HG03432 (cell line): Measurements from ENCODE around the gene RMRP.

Experiments
- ATAC-seq: cut with Tn5 transposase; IDR thresholded peaks from one replicate; pipeline ENCODE4 v1.9.1; 2021; ENCODE audit warnings: mild to moderate bottlenecking, moderate library complexity; ENCODE audit not compliant: unreplicated experiment

The RMRP gene

DNA sequence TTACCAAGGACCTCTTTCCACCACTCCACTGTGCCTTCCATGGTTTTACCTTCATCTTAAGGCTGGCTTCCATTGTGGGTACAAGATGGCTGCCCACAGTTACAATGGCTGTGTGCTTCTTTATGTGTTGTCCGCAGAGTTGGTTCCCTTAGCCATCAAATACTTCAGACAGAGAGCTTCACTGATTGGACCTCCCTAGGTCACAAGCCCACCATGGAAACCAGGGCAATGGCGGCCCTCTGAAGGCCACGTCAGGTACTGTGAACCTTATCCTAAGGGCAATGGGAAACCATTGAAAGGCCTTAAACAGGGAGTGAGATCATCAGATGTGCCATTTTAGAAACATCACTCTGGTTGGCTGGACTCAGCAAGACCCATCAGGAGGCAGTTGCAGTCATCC lies 10.1 kb upstream of the RMRP start:
- no peak for ATAC-seq

DNA sequence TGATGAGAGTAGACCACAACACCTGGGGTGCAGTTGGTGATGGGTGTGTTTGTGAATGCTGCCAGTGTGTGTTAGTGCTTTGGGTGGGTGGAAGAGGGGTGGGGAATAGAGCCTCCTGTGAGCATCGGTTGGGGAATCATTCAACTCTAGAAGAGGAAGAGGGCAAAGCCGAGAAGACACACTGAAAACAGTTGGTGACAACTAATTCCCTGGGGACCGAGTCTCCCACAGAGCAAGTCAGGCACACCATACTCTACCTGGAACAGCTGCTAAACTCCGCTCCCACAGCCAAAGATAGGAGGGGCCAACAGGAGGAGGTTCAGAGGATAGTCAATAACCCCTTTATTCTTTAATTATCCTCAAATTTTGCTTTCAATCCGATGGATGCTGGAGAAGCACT lies 8.7 kb upstream of the RMRP start:
- no peak for ATAC-seq

DNA sequence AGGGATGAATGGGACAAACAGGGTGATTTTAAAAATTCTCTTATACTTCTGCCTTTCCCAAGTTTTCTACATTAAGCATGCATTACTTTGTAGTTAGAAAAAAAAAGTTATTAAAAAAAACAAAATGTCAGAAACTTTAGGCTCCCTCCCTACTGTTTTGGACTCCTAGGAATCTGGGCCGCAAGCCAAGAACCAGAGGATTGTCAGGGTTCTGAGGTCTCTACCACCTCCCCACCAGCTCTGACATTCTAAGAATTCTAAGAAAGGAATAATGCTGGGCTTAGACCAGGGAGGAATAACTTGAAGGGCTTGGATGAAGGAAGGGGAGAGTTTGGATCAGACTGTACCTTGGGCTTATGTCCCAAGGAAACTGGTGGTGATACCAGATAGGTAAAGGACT lies 8.2 kb upstream of the RMRP start:
- no peak for ATAC-seq

DNA sequence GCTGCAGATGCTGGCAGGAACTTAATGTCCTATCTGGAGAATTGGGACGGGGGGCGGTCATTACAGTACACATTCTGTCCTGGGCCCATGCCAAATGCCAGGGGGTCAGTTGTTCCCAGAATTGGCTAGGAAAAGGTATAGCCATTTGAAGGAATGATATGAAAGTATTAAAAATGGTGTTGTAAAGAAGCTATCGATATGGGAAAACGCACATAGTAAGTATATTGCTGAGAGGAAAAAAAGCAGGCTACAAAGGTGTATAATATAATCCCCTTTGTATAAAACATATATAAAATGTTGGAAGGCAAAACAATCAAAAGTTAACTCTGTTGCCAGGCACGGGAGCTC lies 7.6 kb upstream of the RMRP start:
- no peak for ATAC-seq

DNA sequence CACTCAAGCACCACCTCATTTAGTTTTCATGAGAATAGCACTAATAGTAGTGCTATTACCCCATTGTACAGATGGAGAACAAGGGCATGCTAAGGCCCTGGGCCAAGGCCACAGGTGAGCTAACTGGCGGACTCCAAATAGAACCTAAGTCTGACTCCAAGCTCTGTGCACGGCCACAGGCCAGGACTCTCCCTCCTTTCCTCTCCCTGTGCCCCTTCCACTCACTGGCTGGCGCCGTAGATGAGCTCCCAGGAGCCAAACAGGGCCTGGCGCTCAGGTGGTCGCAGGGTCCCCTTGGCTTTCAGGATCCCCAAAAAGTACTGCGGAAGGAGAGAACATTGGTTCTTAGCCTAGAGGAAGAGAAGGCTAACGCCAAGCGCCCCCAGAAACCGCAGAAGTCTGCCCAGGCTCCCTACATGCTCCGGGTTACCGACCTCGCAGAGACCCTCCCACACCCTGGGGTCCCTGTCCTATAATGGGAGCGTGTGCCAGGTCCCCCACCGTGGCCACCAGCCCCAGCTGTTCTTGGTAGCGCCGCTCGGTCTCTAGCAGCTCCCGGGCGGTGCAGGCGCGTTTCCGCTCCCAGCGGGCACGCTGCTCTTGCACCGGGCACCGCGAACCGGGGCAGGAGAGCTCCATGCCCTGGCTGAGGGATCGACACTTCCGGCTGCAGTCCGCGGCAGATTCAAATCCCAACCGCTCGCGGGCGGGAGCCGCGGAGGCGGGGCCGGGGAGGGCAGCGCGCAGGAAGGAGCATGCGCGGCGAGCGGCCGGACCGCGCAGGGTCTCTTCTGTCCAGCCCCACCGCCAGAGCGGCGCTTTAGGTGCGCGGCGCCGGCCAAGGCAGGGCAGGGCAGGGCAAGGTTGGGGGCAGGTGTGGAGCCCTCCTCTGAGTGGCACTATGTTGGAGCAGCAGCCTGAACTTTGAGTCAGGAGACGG lies 7.0 kb upstream of the RMRP start, which contains the start of gene ARHGEF39:
ARHGEF39 (minus strand) TSS at position 665 of the 940 bp plus-strand sequence; CDS start at position 639, 26 bp downstream.
- ATAC-seq: peak; percentile 86

DNA sequence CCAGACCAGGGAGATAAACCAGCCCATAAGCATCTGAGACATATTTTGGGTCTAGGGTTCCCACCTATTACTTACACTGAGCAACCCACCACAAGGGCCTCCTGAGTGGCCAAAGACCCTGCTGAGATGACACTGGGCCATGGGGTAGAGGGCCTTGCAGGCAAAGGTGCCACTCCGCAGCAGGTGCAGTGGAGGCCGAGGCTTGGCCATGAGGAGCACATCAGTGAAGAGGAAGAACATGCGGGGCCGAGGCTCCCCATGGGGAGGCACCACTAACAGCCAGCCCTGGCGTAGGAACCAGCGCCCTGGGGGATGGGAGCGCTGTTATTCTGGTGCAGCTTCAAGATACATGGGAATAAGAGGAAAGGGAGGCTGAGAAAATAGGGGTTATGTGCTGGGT lies 4.6 kb upstream of the RMRP start:
- ATAC-seq: no peak

DNA sequence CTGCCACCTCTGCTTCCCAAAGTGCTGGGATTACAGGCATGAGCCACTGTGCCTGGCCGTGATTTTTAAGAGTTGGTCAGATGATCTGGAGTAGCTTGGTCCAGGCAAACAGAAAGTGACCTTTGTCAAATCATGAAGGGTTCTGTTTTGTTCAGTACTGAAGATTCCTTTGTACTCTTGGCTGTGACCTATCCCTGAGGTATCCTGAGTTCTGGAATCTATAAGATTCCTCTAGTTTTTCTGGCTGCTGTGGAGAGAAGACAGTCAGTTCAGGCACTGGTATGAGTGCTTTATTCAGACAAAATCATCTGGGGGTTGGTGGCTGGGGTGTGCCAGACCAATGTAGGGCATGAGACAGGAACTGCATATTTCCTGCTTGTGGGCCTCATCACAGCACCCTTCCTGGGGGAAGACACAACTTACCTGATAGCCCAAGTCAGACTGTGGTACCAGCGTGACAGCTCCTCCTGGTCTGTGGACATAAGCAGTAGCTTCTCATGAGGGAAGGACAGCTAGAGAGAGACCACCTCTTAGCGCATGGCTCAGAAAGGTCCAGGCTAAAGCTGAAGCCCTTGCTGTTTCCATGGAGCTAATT lies 4.0 kb upstream of the RMRP start:
- no peak for ATAC-seq

DNA sequence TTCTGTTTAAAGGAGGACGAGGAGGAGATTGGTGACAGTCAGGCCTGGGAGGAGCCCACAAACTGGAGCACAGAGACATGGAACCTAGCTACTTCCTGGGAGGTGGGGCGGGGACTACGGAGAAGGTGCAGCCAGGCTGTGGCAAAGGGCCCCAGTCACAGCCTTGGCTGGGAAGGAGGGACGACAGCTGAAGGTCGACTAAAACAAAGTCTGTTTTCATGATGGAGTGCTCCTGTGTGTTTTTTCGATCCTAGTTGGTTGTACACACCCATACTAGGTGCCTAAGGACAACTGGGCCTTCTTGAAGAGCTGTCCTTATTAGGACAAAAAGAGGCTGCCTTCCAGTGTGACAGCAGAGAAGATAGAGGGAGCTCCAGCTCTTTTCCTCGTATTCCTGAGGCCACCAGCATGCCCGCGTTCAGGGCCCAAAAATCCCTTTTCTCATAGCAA lies 3.2 kb upstream of the RMRP start:
- no peak for ATAC-seq

DNA sequence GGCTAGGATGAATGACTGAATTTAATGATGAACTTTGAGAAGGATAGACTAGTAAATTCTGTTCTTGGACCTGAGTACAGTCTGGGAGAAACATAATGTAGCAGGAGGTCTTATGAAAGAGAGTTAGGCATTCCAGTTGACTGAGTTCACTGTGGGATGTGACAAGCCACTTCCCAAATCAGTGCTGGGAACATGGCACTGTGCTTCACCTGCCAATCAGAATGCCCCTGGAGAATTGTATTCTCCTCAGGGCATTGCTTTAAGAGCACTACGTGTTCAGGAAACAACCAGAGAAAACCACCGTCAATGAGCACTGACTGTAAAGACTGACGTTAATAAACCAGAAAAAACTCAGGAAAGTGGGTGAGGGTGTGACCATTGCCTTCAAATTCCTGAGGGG lies 1.5 kb upstream of the RMRP start:
- ATAC-seq: no peak

DNA sequence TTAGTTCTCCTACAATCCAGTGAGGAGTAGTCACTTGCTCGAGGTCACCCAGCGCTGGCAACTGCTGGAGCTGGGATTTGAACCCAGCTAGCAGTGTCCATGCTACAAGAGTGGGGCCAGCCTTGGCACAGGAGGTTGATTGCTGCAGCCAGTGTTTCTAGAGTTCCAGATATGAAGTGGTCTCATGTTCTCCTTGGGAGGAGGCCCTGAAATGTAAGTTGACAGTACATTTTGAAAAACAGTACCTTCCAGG lies 1.1 kb upstream of the RMRP start:
- no peak for ATAC-seq

DNA sequence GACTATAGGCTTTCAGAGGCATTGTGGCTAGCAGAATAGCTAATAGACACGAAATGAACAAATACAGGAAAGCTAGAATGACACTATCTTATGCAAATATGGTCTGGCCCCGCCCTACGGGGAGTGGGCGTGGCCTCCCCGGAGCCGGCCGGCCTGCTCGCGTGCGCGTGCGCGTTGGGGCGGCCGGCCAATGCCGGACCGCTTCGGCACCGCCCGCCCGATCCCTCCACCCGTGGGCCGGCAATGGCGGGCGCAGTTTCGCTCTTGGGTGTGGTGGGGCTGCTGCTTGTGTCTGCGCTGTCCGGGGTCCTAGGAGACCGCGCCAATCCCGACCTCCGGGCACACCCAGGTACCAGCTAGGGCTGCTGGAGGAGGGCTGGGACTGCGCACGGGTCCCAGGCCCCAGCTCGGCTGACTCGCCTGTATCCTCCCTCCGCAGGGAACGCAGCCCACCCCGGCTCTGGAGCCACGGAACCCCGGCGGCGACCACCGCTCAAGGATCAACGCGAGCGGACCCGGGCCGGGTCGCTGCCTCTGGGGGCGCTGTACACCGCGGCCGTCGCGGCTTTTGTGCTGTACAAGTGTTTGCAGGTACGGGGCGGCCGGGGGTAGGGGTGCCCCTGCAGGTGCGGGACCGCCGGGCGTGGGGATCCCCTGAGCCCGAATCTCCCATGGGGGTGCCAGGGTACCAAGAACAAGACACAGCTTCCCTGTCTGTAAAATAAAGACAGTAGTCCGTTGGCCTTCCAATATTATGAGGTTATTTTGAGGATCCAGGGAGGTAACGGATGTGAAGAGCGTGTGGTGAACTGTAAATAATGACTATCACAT lies 533 bp upstream of the RMRP start, which contains the start of gene CCDC107:
CCDC107 (plus strand) TSS at position 156 of the 831 bp plus-strand sequence; CDS start at position 244, 88 bp downstream.
- ATAC-seq: peak; percentile 66

DNA sequence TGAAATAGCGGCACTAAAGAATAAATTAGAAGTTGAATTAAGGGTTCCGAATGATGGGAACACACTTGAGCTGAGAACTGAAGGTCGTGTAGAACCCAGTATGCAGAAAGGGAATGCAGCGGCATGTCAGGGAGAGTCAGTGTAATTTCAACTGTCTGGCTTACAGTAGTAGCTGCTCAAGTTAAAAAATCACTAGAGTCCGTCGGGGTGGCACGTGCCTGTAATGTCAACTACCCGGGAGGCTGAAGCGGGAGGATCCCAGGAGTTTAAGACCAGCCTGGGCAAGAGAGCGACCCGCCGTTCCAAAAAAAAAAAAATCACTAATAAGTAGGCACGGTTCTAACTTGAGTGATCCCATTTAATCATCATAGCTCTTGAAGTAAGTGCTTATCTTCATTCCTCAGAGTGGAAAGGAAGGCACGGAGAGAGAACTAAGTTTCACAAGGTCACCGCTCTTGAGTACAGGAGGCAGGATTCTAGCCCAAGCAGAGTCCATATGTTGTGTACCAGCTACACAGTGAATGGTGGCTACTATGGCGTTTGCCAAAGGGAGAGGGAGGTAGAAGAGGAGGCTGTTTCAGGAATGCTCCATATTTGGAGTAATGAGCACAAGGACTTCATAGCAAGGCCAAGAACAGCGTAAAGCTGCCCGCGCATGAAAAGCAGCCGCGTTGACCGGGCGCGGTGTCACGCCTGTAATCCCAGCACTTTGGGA lies 831 bp downstream of the RMRP start:
- ATAC-seq: no peak

DNA sequence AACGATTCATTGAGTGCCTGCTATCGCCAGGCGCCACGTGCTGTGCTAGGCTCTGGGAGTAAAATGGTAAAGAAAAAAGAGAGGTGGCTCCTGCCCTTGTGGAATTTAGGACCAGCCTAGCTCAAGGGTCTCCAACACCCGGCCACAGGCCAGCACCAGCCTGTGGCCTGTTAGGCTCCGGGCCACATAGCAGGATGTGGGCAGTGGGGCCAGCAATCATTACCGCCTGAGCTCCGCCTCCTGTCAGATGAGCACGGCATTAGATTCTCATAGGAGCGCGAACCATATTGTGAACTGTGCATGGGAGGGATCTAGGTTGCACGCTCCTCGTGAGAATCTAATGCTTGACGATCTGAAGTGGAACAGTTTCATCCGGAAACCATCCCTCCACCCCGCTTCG lies 1.5 kb downstream of the RMRP start:
- no peak for ATAC-seq

DNA sequence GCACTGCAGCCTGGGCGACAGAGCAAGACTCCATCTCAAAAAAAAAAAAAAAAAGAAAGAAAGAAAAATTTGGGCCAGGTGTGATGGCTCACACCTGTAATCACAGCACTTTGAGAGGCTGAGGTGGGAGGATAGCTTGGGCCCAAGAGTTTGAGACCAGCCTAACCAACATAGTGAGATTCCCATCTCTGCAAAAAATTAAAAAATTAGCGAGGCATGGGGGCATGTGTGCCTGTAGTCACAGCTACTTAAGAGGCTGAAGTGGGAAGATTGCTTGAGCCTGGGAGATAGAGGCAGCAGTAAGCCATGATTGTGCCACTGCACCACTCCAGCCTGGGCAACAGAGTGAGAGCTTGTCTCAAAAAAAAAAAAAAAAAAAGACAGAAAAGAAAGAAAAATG lies 4.2 kb downstream of the RMRP start:
- ATAC-seq: no peak

DNA sequence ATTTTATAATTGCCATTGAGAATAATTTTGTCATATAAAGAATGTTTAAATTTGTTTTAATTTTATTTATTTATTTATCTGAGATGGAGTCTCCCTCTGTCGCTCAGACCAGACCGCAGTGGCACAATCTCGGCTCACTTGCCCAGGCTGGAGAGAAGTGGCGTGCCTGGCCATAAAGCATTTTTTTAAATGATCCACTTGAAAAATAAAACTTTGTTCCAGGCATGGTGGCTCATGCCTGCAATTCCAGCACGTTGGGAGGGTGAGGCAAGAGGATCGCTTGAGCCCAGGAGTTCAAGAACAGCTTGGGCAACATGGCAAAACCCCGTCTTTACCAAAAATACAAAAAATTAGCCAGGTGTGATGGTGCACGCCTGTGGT lies 5.0 kb downstream of the RMRP start:
- ATAC-seq: no peak

DNA sequence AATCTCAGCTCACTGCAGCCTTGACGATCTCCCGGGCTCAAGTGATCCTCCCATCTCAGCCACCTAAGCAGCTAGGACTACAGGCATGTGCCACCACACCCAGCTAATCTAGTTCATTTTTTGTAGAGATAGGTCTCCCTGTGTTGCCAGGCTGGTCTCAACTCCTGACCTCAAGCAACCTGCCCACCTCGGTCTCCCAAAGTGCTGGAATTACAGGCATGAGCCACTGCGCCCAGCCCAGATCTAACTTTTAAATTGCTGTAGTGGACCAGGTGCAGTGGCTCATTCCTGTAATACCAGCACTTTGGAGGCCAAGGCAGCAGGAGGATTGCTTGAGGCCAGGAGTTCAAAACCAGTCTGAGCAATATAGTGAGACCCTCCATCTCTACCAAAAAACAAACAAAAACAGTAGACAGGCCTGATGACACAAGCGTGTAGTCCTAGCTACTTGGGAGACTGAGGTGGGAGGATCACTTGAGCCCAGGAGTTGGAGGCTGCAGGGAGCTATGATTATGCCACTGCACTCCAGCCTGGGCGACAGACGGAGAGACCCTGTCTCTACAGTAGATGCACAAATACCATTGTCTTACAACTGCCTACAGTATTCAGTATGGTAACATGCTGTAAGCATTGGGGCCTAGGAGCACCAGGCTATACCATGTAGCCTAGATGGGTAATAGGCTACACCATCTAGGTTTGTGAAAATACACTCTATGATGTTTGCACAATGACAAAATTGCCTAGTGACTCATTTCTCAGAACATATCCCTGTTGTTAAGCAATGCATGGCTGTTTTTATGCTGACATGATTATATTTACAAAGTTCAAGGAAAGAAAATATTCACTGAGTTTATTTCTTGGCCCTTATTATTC lies 5.6 kb downstream of the RMRP start:
- no peak for ATAC-seq

DNA sequence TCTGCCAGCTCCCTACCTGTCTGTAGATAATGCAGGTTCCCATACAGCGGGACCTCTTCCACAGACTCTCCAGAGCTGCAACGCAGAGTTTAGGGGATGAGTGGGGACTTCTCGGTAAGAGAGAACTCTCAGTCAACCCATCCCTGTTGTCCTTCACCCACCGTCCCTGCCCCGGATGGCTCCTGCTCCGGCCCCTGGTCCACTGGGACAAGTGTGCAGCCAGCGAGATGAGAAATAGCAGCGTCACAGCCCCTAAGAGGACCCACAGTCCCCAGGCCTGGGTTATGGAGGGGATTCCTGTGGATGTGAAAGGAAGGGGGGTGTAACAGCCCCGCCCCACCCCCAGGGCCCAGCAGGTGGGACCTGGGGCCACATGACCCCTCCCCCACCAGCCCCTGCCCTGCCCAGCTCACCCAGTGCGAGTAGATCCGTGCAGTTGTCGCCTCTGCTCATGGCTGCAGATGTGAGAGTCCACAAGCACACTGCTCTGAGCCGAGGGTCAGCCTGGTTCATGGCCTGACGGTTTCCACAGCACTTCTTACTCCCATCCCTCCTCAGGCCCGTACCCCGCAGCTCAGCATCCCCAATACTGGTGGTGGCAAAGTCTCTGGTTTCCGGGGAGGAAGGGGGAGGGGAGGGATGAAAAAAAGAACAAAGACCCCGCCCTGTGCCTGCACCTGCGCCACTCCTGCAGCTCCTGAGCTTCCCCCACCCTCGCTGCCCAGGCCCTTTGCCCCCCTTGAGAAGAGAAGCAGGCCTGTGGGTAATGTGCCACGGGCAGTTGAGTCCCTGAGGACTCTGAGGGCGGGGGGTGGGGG lies 7.3 kb downstream of the RMRP start, which contains the start of gene SIT1:
SIT1 (minus strand) TSS at position 591 of the 818 bp plus-strand sequence; CDS start at position 513, 78 bp downstream.
- no peak for ATAC-seq

DNA sequence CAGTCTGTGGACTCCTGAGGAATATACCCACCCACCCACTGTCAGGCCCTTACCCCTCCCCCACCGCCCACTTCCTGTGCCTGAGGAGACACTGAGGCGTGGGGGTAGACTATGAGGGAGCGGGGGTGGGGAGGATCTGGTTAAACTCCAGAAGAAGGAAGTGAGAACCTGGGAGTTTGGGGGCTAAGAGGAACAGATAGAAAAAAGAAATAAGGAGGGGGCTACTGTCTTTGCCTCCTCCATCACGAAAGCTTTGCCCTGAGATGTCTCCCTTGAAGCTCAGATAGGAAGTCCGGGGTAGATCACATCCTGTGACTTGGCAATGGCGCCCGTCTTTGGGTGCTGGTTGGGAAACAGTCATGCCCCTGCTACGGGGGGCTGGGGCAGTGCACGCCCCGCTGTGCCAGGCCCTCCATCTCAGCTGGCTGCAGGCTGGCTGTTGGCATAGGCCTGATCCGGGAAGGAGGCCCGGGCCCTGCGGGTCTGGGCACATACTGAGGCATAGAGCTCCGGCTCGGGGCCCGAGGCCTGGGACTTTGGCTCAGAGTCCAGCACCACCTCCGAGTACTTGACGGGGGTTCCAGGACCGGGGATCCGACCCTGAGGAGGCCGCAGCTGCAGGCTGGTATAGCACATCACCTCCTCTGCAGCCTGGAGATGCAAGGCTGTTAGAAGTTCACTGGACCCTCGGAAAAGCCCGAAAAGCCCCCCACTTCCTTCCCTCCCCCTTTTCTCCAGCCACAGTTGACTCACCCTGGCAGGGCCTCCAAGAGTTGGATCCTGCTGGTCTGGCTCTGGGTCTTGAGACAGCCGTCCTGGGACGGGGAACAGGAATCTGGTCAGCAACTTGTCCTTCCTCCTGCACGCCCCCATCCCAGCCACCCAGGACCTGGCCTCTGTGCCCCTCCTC lies 8.1 kb downstream of the RMRP start:
- no peak for ATAC-seq
